Measurements from ENCODE around the gene SLC39A5.

GRCh38 chr12:56248711-56249110 lies 18.9 kb downstream of the SLC39A5 start:
- TF ChIP-seq, protein P1, sequence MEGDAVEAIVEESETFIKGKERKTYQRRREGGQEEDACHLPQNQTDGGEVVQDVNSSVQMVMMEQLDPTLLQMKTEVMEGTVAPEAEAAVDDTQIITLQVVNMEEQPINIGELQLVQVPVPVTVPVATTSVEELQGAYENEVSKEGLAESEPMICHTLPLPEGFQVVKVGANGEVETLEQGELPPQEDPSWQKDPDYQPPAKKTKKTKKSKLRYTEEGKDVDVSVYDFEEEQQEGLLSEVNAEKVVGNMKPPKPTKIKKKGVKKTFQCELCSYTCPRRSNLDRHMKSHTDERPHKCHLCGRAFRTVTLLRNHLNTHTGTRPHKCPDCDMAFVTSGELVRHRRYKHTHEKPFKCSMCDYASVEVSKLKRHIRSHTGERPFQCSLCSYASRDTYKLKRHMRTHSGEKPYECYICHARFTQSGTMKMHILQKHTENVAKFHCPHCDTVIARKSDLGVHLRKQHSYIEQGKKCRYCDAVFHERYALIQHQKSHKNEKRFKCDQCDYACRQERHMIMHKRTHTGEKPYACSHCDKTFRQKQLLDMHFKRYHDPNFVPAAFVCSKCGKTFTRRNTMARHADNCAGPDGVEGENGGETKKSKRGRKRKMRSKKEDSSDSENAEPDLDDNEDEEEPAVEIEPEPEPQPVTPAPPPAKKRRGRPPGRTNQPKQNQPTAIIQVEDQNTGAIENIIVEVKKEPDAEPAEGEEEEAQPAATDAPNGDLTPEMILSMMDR (IDR thresholded peaks at IDR 0.05) = no peak
- no peak for TF ChIP-seq EP300 (IDR thresholded peaks at IDR 0.05)
